ENCODE measurements around the gene CSTPP1. TPM values are rescaled to one million over a fixed set of nuclear protein-coding genes. Genes with fewer than 3 reads are reported as not detected.

CSTPP1 gene
- total RNA-seq, 2 donors from 2014 or later: 35.8 to 63.6 TPM

DNA sequence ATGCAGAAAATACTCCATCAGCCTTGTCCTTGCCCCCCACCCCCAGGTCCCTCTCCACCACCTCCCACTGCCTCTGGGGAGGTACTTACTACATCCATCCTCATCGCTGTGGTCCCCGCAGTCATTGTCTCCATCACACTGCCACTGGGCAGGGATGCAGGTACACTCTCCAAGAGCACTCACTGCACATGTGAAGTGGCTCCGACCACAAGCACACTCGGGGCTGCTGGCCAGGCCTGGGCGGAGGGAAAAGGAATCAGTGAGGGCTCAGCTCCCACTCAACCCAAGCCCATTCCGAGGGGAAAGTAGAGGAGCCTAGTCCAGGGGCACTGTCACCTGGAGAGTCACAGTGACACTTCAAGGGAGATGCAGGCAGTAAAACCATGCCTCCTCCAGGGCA, 33.9 kb upstream of the CSTPP1 start:
- no peaks in the 10 kb centered on the region for H3K4me1 ChIP-seq
- intact Hi-C loops (cut with DNase I): no loop called here
- TF ChIP-seq CTCF (IDR thresholded peaks at IDR 0.05): no peak
- no peak overlapping the region for H3K9ac ChIP-seq (ENCODE audit: low read depth in 2 of 2, low read length in 2 of 2)
- no peaks in the 10 kb centered on the region for H3K36me3 ChIP-seq
- DNase-seq: no peak
- no peak overlapping the region for H3K27ac ChIP-seq
- no peaks in the 10 kb centered on the region for H3K27me3 ChIP-seq
- no peak overlapping the region for H3K4me3 ChIP-seq
- H3K9me3 ChIP-seq: no peaks in the 10 kb centered on the region

GRCh38 chr11:46903846-46904245, 32.7 kb upstream of the CSTPP1 start:
- Histone ChIP-seq H3K36me3 (no peaks in the 10 kb centered on the region), H3K4me1 (no peaks in the 10 kb centered on the region), H3K4me3 (no peak overlapping the region), H3K27ac (no peak overlapping the region), H3K9me3 (no peaks in the 10 kb centered on the region), H3K9ac (ENCODE audit: low read depth in 2 of 2, low read length in 2 of 2) (no peak overlapping the region), H3K27me3 (no peaks in the 10 kb centered on the region)
- DNase-seq: no peak
- intact Hi-C loops (cut with DNase I): no loop called here
- no peak for TF ChIP-seq CTCF (IDR thresholded peaks at IDR 0.05)

DNA sequence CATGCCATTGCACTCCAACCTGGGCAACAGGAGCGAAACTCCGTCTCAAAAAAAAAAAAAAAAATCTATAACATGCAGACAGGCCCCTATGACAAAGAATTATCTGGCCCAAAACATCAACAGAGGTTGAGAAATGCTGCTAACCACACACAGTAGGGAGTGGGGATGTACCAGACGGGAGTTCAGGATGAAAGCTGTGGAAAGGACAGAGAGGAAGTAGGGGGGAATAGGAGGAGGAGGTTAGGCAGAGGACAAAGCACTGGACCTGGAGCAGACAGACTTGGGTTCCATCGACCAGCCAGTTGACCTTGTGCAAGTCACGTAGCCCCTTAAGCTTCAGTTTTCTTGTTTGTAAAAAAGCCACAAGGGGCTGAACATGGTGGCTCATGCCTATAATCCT, 30.8 kb upstream of the CSTPP1 start:
- no peak overlapping the region for H3K4me3 ChIP-seq
- H3K9me3 ChIP-seq: no peaks in the 10 kb centered on the region
- no peak overlapping the region for H3K27ac ChIP-seq
- TF ChIP-seq CTCF (IDR thresholded peaks at IDR 0.05): no peak
- DNase-seq: no peak
- H3K9ac ChIP-seq (ENCODE audit: low read depth in 2 of 2, low read length in 2 of 2): no peak overlapping the region
- no peaks in the 10 kb centered on the region for H3K36me3 ChIP-seq
- H3K27me3 ChIP-seq: no peaks in the 10 kb centered on the region
- H3K4me1 ChIP-seq: no peaks in the 10 kb centered on the region
- intact Hi-C loops (cut with DNase I): no loop called here

DNA sequence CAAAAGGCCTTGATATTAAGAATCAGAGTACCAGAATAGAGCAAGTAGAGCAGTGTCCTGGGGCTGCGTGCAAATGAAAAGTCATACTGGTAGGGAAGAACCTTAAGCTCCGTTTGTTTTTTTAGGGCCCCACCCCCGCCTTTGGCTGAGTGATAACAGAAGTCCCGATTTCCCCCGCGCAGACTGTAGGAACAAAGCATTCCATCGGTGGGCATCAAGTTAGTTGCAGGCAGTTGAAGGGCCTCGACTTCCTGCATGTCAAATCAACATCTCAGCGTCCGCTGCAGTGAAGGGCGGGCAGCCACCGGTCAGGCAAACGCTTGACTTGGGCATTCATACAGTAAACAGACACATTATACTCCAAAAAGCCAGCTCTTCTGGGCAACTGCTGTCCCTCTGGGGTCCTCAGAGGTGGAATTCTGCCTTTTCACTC, 29.9 kb upstream of the CSTPP1 start:
- Histone ChIP-seq H3K36me3 (no peaks in the 10 kb centered on the region), H3K27me3 (no peaks in the 10 kb centered on the region), H3K4me3 (no peak overlapping the region), H3K9me3 (no peaks in the 10 kb centered on the region), H3K9ac (ENCODE audit: low read depth in 2 of 2, low read length in 2 of 2) (no peak overlapping the region), H3K27ac (no peak overlapping the region), H3K4me1 (no peaks in the 10 kb centered on the region)
- DNase-seq: no peak
- no peak for TF ChIP-seq CTCF (IDR thresholded peaks at IDR 0.05)
- intact Hi-C loops (cut with DNase I): no loop called here

DNA sequence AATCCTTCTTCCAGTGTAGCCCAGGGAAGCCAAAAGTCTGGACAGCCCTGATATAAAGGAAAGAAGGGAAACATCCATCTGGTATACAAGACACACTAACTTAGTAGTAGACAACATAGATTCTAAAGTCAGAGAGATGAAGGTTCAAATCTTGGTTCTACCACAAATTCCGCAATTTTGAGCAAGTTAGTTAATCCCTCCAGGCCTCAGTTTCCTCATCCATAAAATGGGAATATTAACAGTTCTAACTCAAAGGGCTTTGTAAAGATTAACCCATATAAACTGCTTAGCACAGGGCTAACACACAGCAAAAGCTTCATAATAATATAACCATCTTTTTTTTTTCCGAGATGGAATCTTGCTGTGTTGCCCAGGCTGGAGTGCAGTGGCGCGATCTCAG, 29.0 kb upstream of the CSTPP1 start:
- no peak for TF ChIP-seq CTCF (IDR thresholded peaks at IDR 0.05)
- Histone ChIP-seq H3K27ac (no peak overlapping the region), H3K4me1 (no peaks in the 10 kb centered on the region), H3K36me3 (no peaks in the 10 kb centered on the region), H3K27me3 (no peaks in the 10 kb centered on the region), H3K4me3 (no peak overlapping the region), H3K9ac (ENCODE audit: low read depth in 2 of 2, low read length in 2 of 2) (no peak overlapping the region), H3K9me3 (no peaks in the 10 kb centered on the region)
- no peak for DNase-seq
- intact Hi-C loops (cut with DNase I): no loop called here
